CD8-positive, alpha-beta memory T cell (primary cell): ENCODE measurements around the gene CA14. TPM values are rescaled to one million over a fixed set of nuclear protein-coding genes. Genes with fewer than 3 reads are reported as not detected.
"Not testable (repeated sequence)": the region's sequence is repeated elsewhere in the genome, so short reads cannot be mapped to it uniquely, and the experiment has no call there.

Experiments
- CTCF ChIA-PET: fragments of 350-600 bp; sonication (Branson Sonifier 250); formaldehyde crosslinking; loops from one replicate; lab custom pipeline; 2021; ENCODE audit warnings: antibody characterized with exemption; lab: Charles Lee
- POLR2A ChIA-PET: fragments of 350-600 bp; sonication (Branson Sonifier 250); formaldehyde crosslinking; loops from one replicate; lab custom pipeline; 2021; ENCODE audit warnings: antibody characterized with exemption; lab: Charles Lee
- DNase-seq, 5 donors: peaks; one replicate each; pipeline versions ENCODE4 v3.0.0 to v3.0.0-alpha.2; 2020 to 2022; ENCODE audit warnings: mixed read lengths in 1 of 5
- H3K27ac ChIP-seq: one replicate; pipeline ENCODE4 v1.7.0; 2013; ENCODE audit warnings: low read depth, mild to moderate bottlenecking, low read length, moderate library complexity
- H3K27me3 ChIP-seq: 2 replicates; pipeline ENCODE4 v1.7.0; 2013; ENCODE audit warnings: low read length, mild to moderate bottlenecking; ENCODE audit not compliant: insufficient read depth, poor library complexity, severe bottlenecking
- H3K36me3 ChIP-seq: 2 replicates; pipeline ENCODE4 v1.7.0; 2013; ENCODE audit warnings: mild to moderate bottlenecking, low read length, moderate library complexity; ENCODE audit not compliant: insufficient read depth
- H3K4me1 ChIP-seq: 2 replicates; pipeline ENCODE4 v1.7.0; 2013; ENCODE audit warnings: mild to moderate bottlenecking, low read length, moderate library complexity; ENCODE audit not compliant: insufficient read depth
- H3K4me3 ChIP-seq: 2 replicates; pipeline ENCODE4 v1.7.0; 2013; ENCODE audit warnings: mild to moderate bottlenecking, low read length
- H3K9me3 ChIP-seq: 2 replicates; pipeline ENCODE4 v1.7.0; 2013; ENCODE audit warnings: mild to moderate bottlenecking, low read length
- H3K27ac Mint-ChIP-seq, 8 donors: one replicate each; pipeline ENCODE4 v1.8.0; 2020 to 2021; ENCODE audit warnings: mixed read lengths in 8 of 8, mild to moderate bottlenecking in 6 of 8, inconsistent platforms in 3 of 8, moderate library complexity in 3 of 8
- H3K27me3 Mint-ChIP-seq, 2 donors: one replicate each; pipeline ENCODE4 v1.8.0; 2020 to 2021; ENCODE audit warnings: mixed read lengths in 2 of 2, mild to moderate bottlenecking in 1 of 2, moderate library complexity in 1 of 2
- H3K36me3 Mint-ChIP-seq, 3 donors: one replicate each; pipeline ENCODE4 v1.8.0; 2020 to 2021; ENCODE audit warnings: mixed read lengths in 3 of 3, inconsistent platforms in 1 of 3, mild to moderate bottlenecking in 1 of 3
- H3K4me1 Mint-ChIP-seq, 3 donors: one replicate each; pipeline ENCODE4 v1.8.0; 2020 to 2021; ENCODE audit warnings: mixed read lengths in 3 of 3, inconsistent platforms in 1 of 3, mild to moderate bottlenecking in 1 of 3
- H3K4me3 Mint-ChIP-seq, 7 donors: one replicate each; pipeline ENCODE4 v1.8.0; 2020 to 2021; ENCODE audit warnings: mixed read lengths in 7 of 7, mild to moderate bottlenecking in 6 of 7, moderate library complexity in 4 of 7, inconsistent platforms in 2 of 7
- H3K9me3 Mint-ChIP-seq, 5 donors: one replicate each; pipeline ENCODE4 v1.8.0; 2020 to 2022; ENCODE audit warnings: mixed read lengths in 5 of 5, mild to moderate bottlenecking in 3 of 5, moderate library complexity in 2 of 5, inconsistent platforms in 1 of 5
- polyA plus RNA-seq: library from polyadenylated mRNA; unstranded; fragments of 300-500 nt; fragmentation: Illumina TruSeq; gene quantifications from one replicate; pipeline ENCODE4 v1.2.3, GENCODE V29; 2021
- total RNA-seq, 2 experiments: library from RNA; stranded (reverse); gene quantifications; one replicate each; pipeline ENCODE4 v1.2.3, GENCODE V29; 2021

CA14 gene
- total RNA-seq (not detected), polyA plus RNA-seq (0.20 TPM)

DNA sequence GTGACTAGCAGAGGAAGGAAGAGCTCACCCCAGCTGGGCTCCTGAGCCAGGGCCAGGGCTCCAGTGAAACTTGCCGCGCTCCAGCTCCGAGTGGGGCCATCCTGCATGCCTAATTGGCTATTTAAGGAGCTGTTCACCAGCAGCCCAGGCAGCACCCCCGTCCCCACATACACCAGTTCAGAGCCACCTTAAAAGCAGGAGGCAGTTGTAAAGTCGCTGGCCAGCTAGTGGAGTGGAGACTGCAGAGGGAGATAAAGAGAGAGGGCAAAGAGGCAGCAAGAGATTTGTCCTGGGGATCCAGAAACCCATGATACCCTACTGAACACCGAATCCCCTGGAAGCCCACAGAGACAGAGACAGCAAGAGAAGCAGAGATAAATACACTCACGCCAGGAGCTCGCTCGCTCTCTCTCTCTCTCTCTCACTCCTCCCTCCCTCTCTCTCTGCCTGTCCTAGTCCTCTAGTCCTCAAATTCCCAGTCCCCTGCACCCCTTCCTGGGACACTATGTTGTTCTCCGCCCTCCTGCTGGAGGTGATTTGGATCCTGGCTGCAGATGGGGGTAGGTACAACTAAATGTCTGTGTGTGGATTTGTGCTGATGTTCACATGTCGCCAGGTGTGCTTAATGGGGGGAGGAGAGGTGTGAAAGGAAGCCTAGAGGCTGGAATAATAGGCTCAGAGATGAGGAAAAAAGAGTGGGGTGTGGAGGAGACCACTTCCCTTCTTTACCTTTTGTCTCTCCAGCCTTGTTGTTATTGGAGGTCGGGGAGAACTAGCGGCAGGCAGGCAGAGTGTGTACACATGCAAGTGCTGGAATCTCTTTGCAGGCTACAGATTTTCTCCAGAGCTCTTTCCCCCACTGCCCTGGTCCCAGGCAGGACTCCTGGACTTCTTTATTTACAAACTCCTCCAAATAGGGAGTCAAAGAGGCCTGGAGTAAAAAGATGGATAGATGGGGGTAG, at the start of gene CA14:
CA14 (plus strand) TSS at position 151 of the 962 bp plus-strand sequence; CDS start at position 506, 355 bp downstream.
- peaks cover 0 to 3% (median 0%) of the 10 kb centered on the region in 5 donors for H3K9me3 Mint-ChIP-seq
- H3K27ac Mint-ChIP-seq: peak within 1 kb of the TSS in 2 of 8 donors; percentile 14 to 47
- H3K36me3 Mint-ChIP-seq: no peaks in the 10 kb centered on the region
- CTCF ChIA-PET: interaction anchor here (1.6 to 3.7 kb wide), 3 partner anchors 13 to 60 kb away, joined by 3 to 32 read pairs (median 11); partner anchors contain the start of genes APH1A and C1orf54
- peaks cover 36 to 45% of the 10 kb centered on the region in 2 donors for H3K27me3 Mint-ChIP-seq
- H3K4me3 ChIP-seq: no peak within 1 kb of the TSS
- H3K4me1 Mint-ChIP-seq: peaks cover 12 to 18% (median 14%) of the 10 kb centered on the region in 3 donors
- POLR2A ChIA-PET: interaction anchor here (0.8 kb wide), 1 partner anchor 11 kb away, joined by 5 read pairs; no protein-coding TSS in a partner anchor
- H3K36me3 ChIP-seq: no peaks in the 10 kb centered on the region
- peaks cover 12% of the 10 kb centered on the region for H3K4me1 ChIP-seq
- peaks cover 16% of the 10 kb centered on the region for H3K27me3 ChIP-seq
- DNase-seq: no peak
- H3K4me3 Mint-ChIP-seq: peak within 1 kb of the TSS in 2 of 7 donors; percentile 16 to 21
- no peaks in the 10 kb centered on the region for H3K9me3 ChIP-seq
- no peak within 1 kb of the TSS for H3K27ac ChIP-seq

DNA sequence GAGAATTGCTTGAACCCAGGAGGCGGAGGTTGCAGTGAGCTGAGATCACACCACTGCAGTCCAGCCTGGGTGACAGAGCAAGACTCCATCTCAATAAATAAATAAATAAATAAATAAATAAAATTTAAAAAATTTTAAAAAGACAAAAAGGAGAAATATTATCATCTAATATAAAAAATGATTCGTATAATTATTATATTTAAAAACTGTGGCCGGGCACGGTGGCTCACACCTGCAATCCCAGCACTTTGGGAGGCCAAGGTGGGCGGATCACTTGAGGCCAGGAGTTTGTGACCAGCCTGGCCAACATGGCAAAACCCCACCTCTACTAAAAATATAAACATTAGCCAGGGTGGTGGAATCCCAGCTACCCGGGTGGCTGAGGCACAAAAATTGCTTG, 49.1 kb upstream of the CA14 start:
- H3K27ac ChIP-seq, H3K4me3 ChIP-seq, CTCF ChIA-PET: not testable (repeated sequence)

DNA sequence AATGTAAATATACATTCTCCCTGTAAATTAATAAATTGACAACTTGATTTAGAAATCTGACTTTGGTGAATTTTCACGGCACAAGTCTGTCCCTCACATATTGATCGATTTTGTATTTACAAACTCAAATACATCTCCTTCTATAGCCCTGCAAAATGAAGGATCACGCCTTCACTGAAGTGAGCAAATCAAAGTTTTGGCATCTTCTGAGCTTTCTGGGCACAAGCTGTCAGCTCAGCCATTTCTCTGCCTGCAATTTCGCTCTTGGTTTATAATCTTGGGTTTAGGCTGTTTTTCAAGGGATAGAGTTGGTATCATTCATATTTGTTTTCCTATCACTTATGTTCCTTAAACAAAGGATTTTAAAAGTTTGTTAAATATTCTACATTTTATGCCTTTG, 47.5 kb upstream of the CA14 start:
- H3K4me3 Mint-ChIP-seq: no peak overlapping the region
- Histone ChIP-seq H3K36me3 (no peaks in the 10 kb centered on the region), H3K27me3 (no peaks in the 10 kb centered on the region), H3K9me3 (no peaks in the 10 kb centered on the region), H3K27ac (no peak overlapping the region), H3K4me1 (peaks cover 10% of the 10 kb centered on the region), H3K4me3 (no peak overlapping the region)
- H3K36me3 Mint-ChIP-seq: no peaks in the 10 kb centered on the region
- no peak for DNase-seq
- CTCF ChIA-PET: no interaction called here
- no peak overlapping the region for H3K27ac Mint-ChIP-seq
- POLR2A ChIA-PET: interaction anchor here (0.5 kb wide), 1 partner anchor 245 kb away, joined by 3 read pairs; no protein-coding TSS in a partner anchor
- peaks cover 15 to 17% (median 17%) of the 10 kb centered on the region in 3 donors for H3K4me1 Mint-ChIP-seq
- no peaks in the 10 kb centered on the region for H3K9me3 Mint-ChIP-seq
- H3K27me3 Mint-ChIP-seq: peaks cover 1 to 11% of the 10 kb centered on the region in 2 donors

More for the DNA sequence above, 49.1 kb upstream of the CA14 start:
- peaks cover 3 to 11% of the 10 kb centered on the region in 2 donors for H3K27me3 Mint-ChIP-seq
- DNase-seq, POLR2A ChIA-PET, H3K9me3 ChIP-seq, H3K36me3 ChIP-seq, H3K4me1 ChIP-seq, H3K27me3 ChIP-seq, H3K9me3 Mint-ChIP-seq, H3K36me3 Mint-ChIP-seq, H3K27ac Mint-ChIP-seq, H3K4me3 Mint-ChIP-seq, H3K4me1 Mint-ChIP-seq: not testable (repeated sequence)

DNA sequence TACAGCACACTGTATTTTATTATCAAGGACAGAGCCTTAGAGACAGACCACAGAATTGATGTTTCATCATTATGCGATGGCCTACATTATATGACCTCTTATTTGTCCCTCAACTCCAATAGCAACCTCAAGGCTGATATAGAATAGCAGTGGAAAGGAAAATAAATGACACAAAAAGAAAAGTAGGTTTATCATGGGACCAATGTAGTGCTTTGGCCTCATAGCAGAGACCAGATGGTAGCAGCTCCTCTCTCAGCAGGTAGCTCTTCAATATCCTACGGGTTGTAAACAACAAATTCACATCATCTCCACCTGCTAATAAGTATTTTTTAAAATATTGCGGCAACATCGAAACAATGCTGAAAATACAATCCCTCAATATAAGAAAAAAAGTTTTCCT, 46.9 kb upstream of the CA14 start:
- Mint-ChIP-seq H3K27ac (peak overlapping the region in 1 of 8 donors; percentile 19), H3K36me3 (no peaks in the 10 kb centered on the region), H3K4me3 (peak overlapping the region in 1 of 7 donors; percentile 58), H3K9me3 (no peaks in the 10 kb centered on the region), H3K27me3 (peaks cover 1 to 7% of the 10 kb centered on the region in 2 donors), H3K4me1 (peaks cover 15 to 17% (median 17%) of the 10 kb centered on the region in 3 donors)
- CTCF ChIA-PET: no interaction called here
- Histone ChIP-seq H3K4me1 (peaks cover 10% of the 10 kb centered on the region), H3K36me3 (no peaks in the 10 kb centered on the region), H3K4me3 (no peak overlapping the region), H3K27me3 (no peaks in the 10 kb centered on the region), H3K9me3 (no peaks in the 10 kb centered on the region), H3K27ac (no peak overlapping the region)
- no peak for DNase-seq
- POLR2A ChIA-PET: interaction anchor here (0.6 kb wide), 1 partner anchor 15 kb away, joined by 6 read pairs; no protein-coding TSS in a partner anchor

DNA sequence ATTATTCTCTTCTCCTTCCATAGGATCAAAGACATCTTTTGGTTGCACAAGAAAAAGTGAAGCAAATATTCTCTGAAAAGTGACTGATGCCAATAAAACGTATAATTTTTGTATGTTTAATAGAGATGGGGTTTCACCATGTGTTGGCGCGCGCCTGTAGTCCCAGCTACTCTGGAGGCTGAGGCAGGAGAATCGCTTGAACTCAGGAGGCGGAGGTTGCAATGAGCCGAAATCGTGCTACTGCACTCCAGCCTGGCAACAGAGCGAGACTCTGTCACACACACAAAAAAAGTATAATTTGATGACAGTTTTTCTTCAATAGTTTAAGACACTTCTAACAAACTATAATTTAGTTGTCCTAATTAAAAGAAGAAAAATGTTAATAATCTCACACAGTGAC, 45.5 kb upstream of the CA14 start:
- CTCF ChIA-PET: interaction anchor here (1.2 to 1.4 kb wide), 2 partner anchors 44 to 142 kb away, joined by 3 read pairs; no protein-coding TSS in a partner anchor

DNA sequence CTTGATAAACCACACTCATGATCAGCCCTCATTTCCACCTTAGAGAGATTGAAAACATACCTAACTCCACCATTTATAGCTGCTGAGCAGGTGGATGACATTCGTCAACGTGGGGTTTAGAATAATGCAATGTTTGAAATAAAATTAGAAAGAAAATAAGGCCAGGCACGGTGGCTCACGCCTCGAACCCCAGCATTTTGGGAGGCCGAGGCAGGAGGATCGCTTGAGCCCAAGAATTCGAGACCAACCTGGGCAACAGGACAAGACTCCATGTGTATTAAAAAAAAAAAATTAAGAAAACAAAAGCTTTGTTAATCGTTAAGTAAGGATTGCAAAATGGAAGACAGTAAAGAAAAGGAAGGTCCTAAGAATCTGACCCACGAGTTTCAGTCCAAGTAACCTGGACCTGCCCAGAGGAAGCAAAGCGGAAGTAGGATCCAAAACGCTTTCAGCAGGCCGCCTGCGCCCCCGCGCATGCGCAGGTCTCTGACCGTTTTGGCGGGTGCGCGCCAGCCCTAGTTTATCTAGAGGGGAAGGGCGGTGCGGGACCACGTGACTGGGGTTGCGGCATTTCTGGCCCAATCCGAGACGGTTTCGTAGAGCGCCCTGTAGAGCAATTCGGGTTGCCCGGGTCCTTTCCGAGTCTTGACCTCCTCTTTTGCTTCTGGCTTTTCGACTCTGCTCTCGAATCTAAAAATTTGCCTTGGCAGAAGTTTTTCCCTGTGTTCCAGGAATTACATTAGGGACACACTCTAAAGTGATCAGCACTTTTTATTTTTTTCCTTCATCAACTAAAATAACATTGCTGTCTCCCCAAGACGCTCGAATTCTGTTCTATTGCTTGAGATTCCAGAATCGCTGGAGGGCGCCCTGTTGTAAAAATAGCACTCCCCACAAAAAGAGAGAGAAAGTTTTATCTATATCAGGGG, 44.1 kb upstream of the CA14 start:
- ChIA-PET CTCF (interaction anchor here (1.2 to 1.5 kb wide), 4 partner anchors 21 to 302 kb away, joined by 3 to 5 read pairs (median 3); partner anchors contain the start of gene FALEC), POLR2A (interaction anchor here (0.8 to 1.6 kb wide), 3 partner anchors 22 to 327 kb away, joined by 3 to 9 read pairs (median 3); partner anchors contain the start of gene ANP32E)
- Histone ChIP-seq H3K36me3 (no peaks in the 10 kb centered on the region), H3K4me3 (peak overlapping the region; percentile 38), H3K27ac (peak overlapping the region; percentile 35), H3K9me3 (no peaks in the 10 kb centered on the region), H3K4me1 (peaks cover 10% of the 10 kb centered on the region), H3K27me3 (no peaks in the 10 kb centered on the region)
- H3K27me3 Mint-ChIP-seq: no peaks in the 10 kb centered on the region
- DNase-seq: peak; percentile 86 to 93 (median 88)
- peaks cover 0 to under 1% (median 0%) of the 10 kb centered on the region in 3 donors for H3K36me3 Mint-ChIP-seq
- peaks cover 15 to 17% (median 17%) of the 10 kb centered on the region in 3 donors for H3K4me1 Mint-ChIP-seq
- no peaks in the 10 kb centered on the region for H3K9me3 Mint-ChIP-seq
- H3K4me3 Mint-ChIP-seq: peak overlapping the region; percentile 86 to 96 (median 92)
- H3K27ac Mint-ChIP-seq: peak overlapping the region; percentile 88 to 99 (median 96)

More for the DNA sequence above, 45.5 kb upstream of the CA14 start:
- Mint-ChIP-seq H3K4me1 (peaks cover 15 to 17% (median 17%) of the 10 kb centered on the region in 3 donors), H3K9me3 (no peaks in the 10 kb centered on the region), H3K4me3 (peak overlapping the region in 1 of 7 donors; percentile 23), H3K36me3 (no peaks in the 10 kb centered on the region), H3K27me3 (peaks cover 0 to 1% of the 10 kb centered on the region in 2 donors), H3K27ac (no peak overlapping the region)
- Histone ChIP-seq H3K27ac (no peak overlapping the region), H3K4me3 (no peak overlapping the region), H3K4me1 (peaks cover 10% of the 10 kb centered on the region), H3K27me3 (no peaks in the 10 kb centered on the region), H3K36me3 (no peaks in the 10 kb centered on the region), H3K9me3 (no peaks in the 10 kb centered on the region)
- POLR2A ChIA-PET: no interaction called here
- no peak for DNase-seq

DNA sequence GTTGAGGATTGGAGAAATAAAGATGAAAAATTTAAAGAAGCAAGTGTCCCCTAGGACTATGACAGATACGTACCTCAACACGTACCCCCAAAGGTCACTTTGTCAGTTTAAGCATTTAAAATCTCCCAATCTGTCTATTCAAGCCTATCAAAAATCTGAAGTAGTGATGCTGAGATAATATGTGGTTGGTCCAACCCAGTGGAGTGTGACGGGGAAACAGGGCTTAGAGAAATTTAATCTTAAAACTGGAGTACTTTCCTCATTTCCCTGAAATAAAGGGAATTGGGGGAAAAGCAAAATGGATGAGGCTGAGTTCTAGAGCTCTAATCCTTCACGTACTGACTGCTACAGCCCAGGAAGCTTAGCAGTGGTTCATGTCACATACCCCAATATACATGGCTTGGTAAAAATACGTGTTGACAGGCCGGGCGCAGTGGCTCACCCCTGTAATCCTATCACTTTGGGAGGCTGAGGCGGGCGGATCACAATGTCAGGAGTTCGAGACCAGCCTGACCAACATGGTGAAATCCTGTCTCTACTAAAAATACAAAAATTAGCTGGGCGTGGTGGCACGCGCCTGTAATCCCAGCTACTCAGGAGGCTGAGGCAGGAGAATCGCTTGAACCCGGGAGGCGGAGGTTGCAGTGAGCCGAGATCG, 43.3 kb upstream of the CA14 start:
- not testable (repeated sequence) for H3K36me3 Mint-ChIP-seq, H3K9me3 ChIP-seq, H3K36me3 ChIP-seq, H3K27me3 ChIP-seq, H3K27me3 Mint-ChIP-seq, DNase-seq, H3K9me3 Mint-ChIP-seq
- Histone ChIP-seq H3K27ac (peak overlapping the region; percentile 35), H3K4me3 (peak overlapping the region; percentile 38), H3K4me1 (peaks cover 10% of the 10 kb centered on the region)
- POLR2A ChIA-PET: interaction anchor here (0.7 to 1.6 kb wide), 3 partner anchors 21 to 328 kb away, joined by 3 to 12 read pairs (median 9); partner anchors contain the start of gene ANP32E
- Mint-ChIP-seq H3K4me1 (peaks cover 15 to 17% (median 17%) of the 10 kb centered on the region in 3 donors), H3K27ac (peak overlapping the region; percentile 88 to 99 (median 96)), H3K4me3 (peak overlapping the region; percentile 86 to 96 (median 92))
- CTCF ChIA-PET: interaction anchor here (1.5 to 1.6 kb wide), 3 partner anchors 10 to 301 kb away, joined by 3 to 5 read pairs (median 5); partner anchors contain the start of gene FALEC
